ENCODE measurements around the gene PLD5. TPM values are rescaled to one million over a fixed set of nuclear protein-coding genes. Genes with fewer than 3 reads are reported as not detected.
"Not testable (repeated sequence)": the region's sequence is repeated elsewhere in the genome, so short reads cannot be mapped to it uniquely, and the experiment has no call there.

The PLD5 gene
- polyA plus RNA-seq, 1 of the 3 experiments (the other 2 are of a cell fraction), result 0.08 TPM

GRCh38 chr1:242211254-242212022 is 313.1 kb downstream of the PLD5 start (continued):
- no peak for TF ChIP-seq REST (IDR thresholded peaks at IDR 0.05; ENCODE audit: low read depth, low read length)

- H4K20me1 ChIP-seq (ENCODE audit: insufficient read depth); H3K9ac ChIP-seq; H3F3A ChIP-seq (replicated peaks; ENCODE audit: insufficient read depth); H3K9me2 ChIP-seq; H3K4me3 ChIP-seq (ENCODE audit: low read depth in 2 of 2, low read length in 1 of 2); H2AFZ ChIP-seq (ENCODE audit: low read depth); DNase-seq; H3K27me3 ChIP-seq (ENCODE audit: insufficient read depth); H3K4me2 ChIP-seq; H3K27ac ChIP-seq (ENCODE audit: low read depth in 2 of 2, low read length in 1 of 2); POLR2A ChIA-PET; H3K9me3 ChIP-seq; CTCF ChIA-PET; H3K36me3 ChIP-seq (replicated peaks in 1 of 2; ENCODE audit: control insufficient read depth in 1 of 2, insufficient read depth in 2 of 2, low read length in 1 of 2); H3K79me2 ChIP-seq (ENCODE audit: insufficient read depth): not testable (repeated sequence)
- peaks cover 0 to 10% of the 10 kb centered on the region in 2 experiments; a peak in 2 of 4 replicates for H3K4me1 ChIP-seq (ENCODE audit: control insufficient read depth in 1 of 2, insufficient read depth in 2 of 2, low read depth in 1 of 2, low read length in 1 of 2)
- WGBS (ENCODE audit: low lambda C conversion rate), result 45% methylated on average over 7 of the region's 7 CpGs
Observed at GRCh38 chr1:242210316-242210715, 314.2 kb downstream of the PLD5 start.

DNA sequence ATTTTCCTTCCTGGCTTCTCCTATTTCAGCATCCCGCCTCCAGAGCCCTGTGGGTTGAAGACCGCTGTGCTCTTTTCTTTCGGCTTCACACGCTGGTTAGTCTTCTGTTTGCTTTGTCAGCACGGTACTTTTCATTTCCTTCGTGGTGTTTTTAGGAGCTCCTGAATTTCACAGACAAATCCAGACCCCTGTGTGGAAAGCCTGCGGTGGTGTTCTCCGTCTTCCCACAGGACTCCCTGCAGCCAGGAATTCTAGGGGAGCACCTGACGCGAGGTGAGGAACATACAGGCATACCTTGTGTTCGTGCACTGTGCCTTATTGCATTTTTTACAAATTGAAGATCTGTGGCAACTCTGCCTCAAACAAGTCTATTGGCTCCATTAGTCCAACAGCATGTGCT is 315.4 kb downstream of the PLD5 start:
- no peaks in the 10 kb centered on the region for H3F3A ChIP-seq (replicated peaks; ENCODE audit: insufficient read depth)
- no peak overlapping the region for H3K4me3 ChIP-seq (ENCODE audit: low read depth in 2 of 2, low read length in 1 of 2)
- no peak overlapping the region for H2AFZ ChIP-seq (ENCODE audit: low read depth)
- no peaks in the 10 kb centered on the region for H3K79me2 ChIP-seq (ENCODE audit: insufficient read depth)
- H3K4me1 ChIP-seq (ENCODE audit: control insufficient read depth in 1 of 2, insufficient read depth in 2 of 2, low read depth in 1 of 2, low read length in 1 of 2), result peaks cover 0 to 10% of the 10 kb centered on the region in 2 experiments; a peak in 2 of 4 replicates
- H3K27me3 ChIP-seq (ENCODE audit: insufficient read depth), result no peaks in the 10 kb centered on the region
- WGBS (ENCODE audit: low lambda C conversion rate), result 64% methylated on average over 11 of the region's 11 CpGs
- H3K9me2 ChIP-seq, result no peaks in the 10 kb centered on the region
- no peak overlapping the region for H3K9ac ChIP-seq
- ChIA-PET POLR2A (no interaction called here), CTCF (interaction anchor here (0.6 kb wide), 1 partner anchor 72 kb away, joined by 3 read pairs; no protein-coding TSS in a partner anchor)
- no peak overlapping the region for H3K27ac ChIP-seq (ENCODE audit: low read depth in 2 of 2, low read length in 1 of 2)
- no peak for DNase-seq
- no peak for TF ChIP-seq TCF12 (IDR thresholded peaks at IDR 0.05)
- TF ChIP-seq FOSL2 (IDR thresholded peaks at IDR 0.05; ENCODE audit: borderline replicate concordance, low read depth), result no peak
- TF ChIP-seq CTCF (IDR thresholded peaks at IDR 0.05), result no peak
- TF ChIP-seq FOXJ3 (CRISPR knock-in tag; IDR thresholded peaks at IDR 0.05), result no peak
- TF ChIP-seq PBX3 (IDR thresholded peaks at IDR 0.05), result no peak
- TF ChIP-seq MEF2A (IDR thresholded peaks at IDR 0.05; ENCODE audit: borderline replicate concordance, low read depth), result no peak
- TF ChIP-seq NRF1 (IDR thresholded peaks at IDR 0.05; ENCODE audit: low read depth, low read length), result no peak
- H3K9me3 ChIP-seq, result peaks cover 3% of the 10 kb centered on the region; the same call in 1 of the 2 replicates
- H4K20me1 ChIP-seq (ENCODE audit: insufficient read depth), result no peaks in the 10 kb centered on the region
- no peaks in the 10 kb centered on the region for H3K36me3 ChIP-seq (replicated peaks in 1 of 2; ENCODE audit: control insufficient read depth in 1 of 2, insufficient read depth in 2 of 2, low read length in 1 of 2)
- no peak overlapping the region for H3K4me2 ChIP-seq
